ENCODE data around the gene ZNF573. TPM values are rescaled to one million over a fixed set of nuclear protein-coding genes. Genes with fewer than 3 reads are reported as not detected.

ZNF573 gene
- total and polyA plus RNA-seq, 2 of the 13 experiments (the other 11 are each of a cell fraction or from before 2014, with no cell fraction given): 3.1 to 9.3 TPM

GRCh38 chr19:37691881-37692504 lies 87.4 kb downstream of the ZNF573 start (continued):
- TF ChIP-seq REST (IDR thresholded peaks at IDR 0.05; ENCODE audit: borderline replicate concordance in 1 of 2, low read depth in 1 of 2, low read length in 2 of 2): no peak
- peak; percentile 72 for TF ChIP-seq ZFX (CRISPR knock-in tag; IDR thresholded peaks at IDR 0.05; ENCODE audit: low read depth)
- no peak for TF ChIP-seq ZNF24 (IDR thresholded peaks at IDR 0.05)
- no peak for TF ChIP-seq ZFYVE20 (CRISPR knock-in tag; IDR thresholded peaks at IDR 0.05; ENCODE audit: borderline replicate concordance, low read depth)
- 0 out of 2 replicates have a peak, but pooled peaks have one; percentile 14 for TF ChIP-seq SIX4 (CRISPR knock-in tag; IDR thresholded peaks at IDR 0.05)
- TF ChIP-seq ZNF879 (CRISPR knock-in tag; IDR thresholded peaks at IDR 0.05): no peak
- TF ChIP-seq ZNF549 (CRISPR knock-in tag; IDR thresholded peaks at IDR 0.05): no peak
- TF ChIP-seq ATM (IDR thresholded peaks at IDR 0.05; ENCODE audit: borderline replicate concordance): no peak
- TF ChIP-seq ZNF580 (CRISPR knock-in tag; IDR thresholded peaks at IDR 0.05; ENCODE audit: borderline replicate concordance, low read depth): peak; percentile 94; the same call in 1 of the 2 replicates
- TF ChIP-seq ZNF335 (CRISPR knock-in tag; IDR thresholded peaks at IDR 0.05): peak; percentile 78
- TF ChIP-seq FOXK2 (IDR thresholded peaks at IDR 0.05): no peak
- 0 out of 2 replicates have a peak, but pooled peaks have one; percentile 68 for TF ChIP-seq ZNF607 (CRISPR knock-in tag; IDR thresholded peaks at IDR 0.05; ENCODE audit: borderline replicate concordance)
- no peak for TF ChIP-seq SMYD3 (CRISPR knock-in tag; IDR thresholded peaks at IDR 0.05)
- no peak for TF ChIP-seq PLSCR1 (CRISPR knock-in tag; IDR thresholded peaks at IDR 0.05; ENCODE audit: borderline replicate concordance)
- 0 out of 2 replicates have a peak, but pooled peaks have one; percentile 57 for TF ChIP-seq ZNF546 (CRISPR knock-in tag; conservative IDR thresholded peaks at IDR 0.05)
- peak; percentile 76; the same call in 1 of the 2 replicates for TF ChIP-seq ZNF772 (CRISPR knock-in tag; IDR thresholded peaks at IDR 0.05)
- TF ChIP-seq ZNF761 (CRISPR knock-in tag; conservative IDR thresholded peaks at IDR 0.05): no peak
- 0 out of 2 replicates have a peak, but pooled peaks have one; percentile 33 for TF ChIP-seq SSRP1 (CRISPR knock-in tag; IDR thresholded peaks at IDR 0.05)
- peak; percentile 45; the same call in 1 of the 2 replicates for TF ChIP-seq MTA1 (CRISPR knock-in tag; IDR thresholded peaks at IDR 0.05; ENCODE audit: borderline replicate concordance)
- peak; percentile 37 for TF ChIP-seq JARID2 (CRISPR knock-in tag; IDR thresholded peaks at IDR 0.05; ENCODE audit: insufficient replicate concordance)
- TF ChIP-seq AKAP8 (CRISPR knock-in tag; IDR thresholded peaks at IDR 0.05): no peak
- TF ChIP-seq STAG1 (CRISPR knock-in tag; IDR thresholded peaks at IDR 0.05): peak; percentile 47
- TF ChIP-seq ZNF720 (CRISPR knock-in tag; IDR thresholded peaks at IDR 0.05): no peak
- TF ChIP-seq ZFP82 (CRISPR knock-in tag; IDR thresholded peaks at IDR 0.05; ENCODE audit: borderline replicate concordance): 0 out of 2 replicates have a peak, but pooled peaks have one; percentile 48
- no peak for TF ChIP-seq ZNF414 (CRISPR knock-in tag; IDR thresholded peaks at IDR 0.05)
- TF ChIP-seq ZNF615 (CRISPR knock-in tag; IDR thresholded peaks at IDR 0.05; ENCODE audit: borderline replicate concordance): no peak
- no peak for TF ChIP-seq CAMTA2 (CRISPR knock-in tag; IDR thresholded peaks at IDR 0.05; ENCODE audit: borderline replicate concordance)

Data from HepG2 (cell line).